Ecto neural progenitor cell (in vitro differentiated cells): ENCODE results near the gene PLXNA2.

ENCODE experiments used
- DNase-seq: peaks from one replicate; pipeline ENCODE4 v3.0.0-alpha.2; 2018; ENCODE audit warnings: low spot score

PLXNA2 gene

DNA sequence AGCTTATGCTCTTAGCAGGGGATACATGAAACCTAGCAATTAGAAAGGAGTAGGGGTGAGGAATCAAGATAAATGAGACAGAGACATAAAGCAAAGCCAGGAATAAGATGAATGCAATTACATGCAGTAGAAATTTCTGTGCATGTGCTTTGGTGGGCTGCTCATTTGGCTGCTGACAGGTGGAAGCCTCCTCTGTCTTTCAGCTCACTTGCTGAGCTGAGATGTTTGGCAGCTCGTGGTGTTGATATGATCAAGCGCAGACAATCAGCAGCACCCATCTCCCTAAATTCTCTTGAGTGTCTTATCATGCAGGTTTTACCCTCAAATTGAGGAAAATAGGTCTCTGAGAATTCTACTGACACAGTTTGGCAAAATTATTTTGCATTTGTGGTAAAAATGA, 224.9 kb downstream of the PLXNA2 start:
- no peak for DNase-seq

DNA sequence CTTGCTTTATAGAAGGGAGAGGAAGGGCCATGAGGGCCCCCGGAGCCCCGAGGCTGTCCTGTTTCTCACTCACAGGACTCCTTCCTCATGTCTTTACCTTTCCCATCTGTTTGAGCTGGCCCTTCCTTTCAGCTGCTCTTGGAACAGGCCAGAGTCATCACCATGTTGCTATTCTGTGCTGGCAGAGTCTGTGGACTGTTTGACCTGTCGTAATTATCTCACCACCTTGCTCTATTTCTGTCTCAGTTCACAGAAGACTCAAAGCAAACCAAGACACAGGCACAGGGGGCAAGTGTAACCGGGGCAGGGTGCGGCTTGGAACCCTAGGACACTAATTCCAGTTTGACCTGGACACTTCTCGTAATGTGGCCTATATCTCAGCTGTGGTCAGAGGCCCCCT, 228.9 kb downstream of the PLXNA2 start:
- DNase-seq: no peak

DNA sequence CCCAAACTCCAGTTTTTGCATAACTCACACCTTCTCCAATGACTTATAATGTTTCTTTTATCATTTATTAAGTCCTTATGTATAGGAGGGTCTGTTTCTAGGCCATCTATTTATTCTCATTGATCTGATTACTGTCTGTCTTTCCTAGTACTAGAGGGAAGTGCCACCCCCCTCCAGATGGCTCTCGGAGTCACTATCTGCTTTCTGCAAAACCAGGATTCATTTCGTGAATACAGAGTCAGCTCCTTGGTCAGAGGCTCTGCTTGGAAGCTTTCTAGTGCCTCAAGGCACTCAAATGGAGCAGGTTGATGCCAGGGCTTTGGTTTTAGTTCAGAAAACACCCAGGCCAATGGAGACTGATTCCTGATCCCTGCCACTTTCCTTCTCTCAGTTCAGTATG, 231.0 kb downstream of the PLXNA2 start:
- no peak for DNase-seq

DNA sequence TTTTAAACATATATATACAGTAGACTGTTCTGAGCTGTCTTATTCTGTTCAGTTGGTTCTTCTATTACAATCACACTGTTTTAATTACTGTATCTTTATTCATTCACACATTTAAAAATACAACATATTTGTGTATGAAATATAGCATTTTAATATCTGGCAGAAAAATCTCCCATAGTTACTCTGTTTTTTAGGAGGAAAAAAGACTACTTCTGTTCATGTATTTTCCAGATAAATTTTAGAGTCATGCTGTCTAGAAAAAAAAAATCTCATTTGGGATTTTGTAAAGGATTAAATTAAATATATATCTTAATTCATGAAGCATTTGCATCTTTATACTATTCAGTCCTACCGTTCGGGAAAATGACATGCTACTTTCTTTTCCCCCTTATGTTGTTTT, 231.5 kb downstream of the PLXNA2 start:
- no peak for DNase-seq

DNA sequence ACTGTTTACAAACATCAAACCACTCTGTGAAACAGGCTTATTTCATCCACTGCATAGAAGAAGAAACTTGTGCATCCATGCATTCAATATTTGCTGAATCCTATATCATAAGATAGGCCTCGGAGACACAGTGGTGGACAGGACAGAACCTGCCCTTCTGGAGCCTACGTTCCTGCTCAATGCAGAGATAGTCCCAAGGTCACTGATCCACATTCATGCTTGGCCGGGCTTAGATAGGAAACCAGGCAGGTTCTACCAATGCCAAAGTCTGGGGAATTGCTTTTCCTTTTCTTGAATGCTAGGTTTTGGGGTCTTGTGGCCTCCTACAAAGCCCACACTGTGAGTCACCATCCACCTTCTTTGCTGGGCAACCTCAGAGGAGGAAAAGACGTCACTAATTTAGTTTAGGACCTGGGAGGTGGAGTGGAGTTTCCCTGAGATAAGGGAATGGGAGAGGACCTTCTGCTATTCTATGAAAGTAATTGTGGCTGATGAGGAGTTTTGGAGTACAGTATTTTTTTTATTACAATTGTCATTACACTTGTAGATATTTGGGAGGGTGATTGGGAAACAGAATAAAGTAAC, 233.6 kb downstream of the PLXNA2 start:
- no peak for DNase-seq

DNA sequence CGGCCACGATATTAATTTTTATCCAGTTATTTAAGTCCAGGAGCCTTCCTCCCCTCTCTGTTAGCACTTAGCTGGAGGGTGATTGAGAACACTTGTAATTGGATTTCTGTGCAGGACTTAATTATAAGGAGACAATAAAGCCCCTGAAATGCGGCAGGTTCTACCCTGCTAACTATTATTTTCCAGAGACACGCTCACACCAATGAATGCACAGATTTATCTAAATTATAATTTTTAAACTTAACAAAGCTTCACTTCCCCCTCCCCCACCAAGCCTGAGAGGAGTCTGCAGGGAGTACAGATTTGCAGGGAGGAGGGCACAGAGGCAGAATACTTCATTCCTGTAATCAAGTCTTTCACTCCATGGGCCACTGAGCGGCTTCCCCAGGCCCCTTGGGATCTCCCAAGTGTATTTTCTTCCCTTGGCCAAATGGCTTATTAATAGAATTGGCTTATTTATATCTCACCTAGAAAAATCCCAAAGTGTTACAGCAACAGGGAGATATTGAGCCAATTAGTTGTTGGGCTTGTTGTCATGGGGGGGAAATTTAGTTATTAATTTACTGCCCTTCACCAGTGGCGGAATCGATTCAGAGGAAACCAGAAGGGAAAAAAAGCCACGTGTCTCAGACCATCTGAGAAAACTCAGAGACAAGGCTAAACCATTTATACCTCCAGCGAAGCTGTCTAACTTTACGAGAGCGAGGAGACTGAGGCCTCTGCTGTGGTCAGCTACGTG, 234.3 kb downstream of the PLXNA2 start:
- DNase-seq: no peak

DNA sequence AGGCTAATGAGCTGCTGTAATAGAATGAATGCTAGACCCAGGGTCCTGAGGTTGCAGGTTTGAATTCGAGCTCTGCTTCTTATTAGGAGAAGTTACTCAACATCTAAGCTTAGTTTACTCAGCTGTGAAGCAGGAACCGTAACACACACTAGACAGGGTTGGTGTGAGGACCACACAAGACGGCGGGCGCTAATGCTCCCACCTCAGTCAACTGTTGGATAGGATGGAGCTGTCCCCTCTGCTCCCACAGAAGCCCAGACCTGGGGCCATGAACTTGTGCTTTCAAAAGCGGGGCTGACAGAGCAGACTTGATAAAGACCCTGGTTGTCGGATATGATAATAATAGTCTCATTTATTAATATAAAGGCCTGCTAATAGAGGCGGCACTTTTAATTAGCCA, 234.9 kb downstream of the PLXNA2 start:
- no peak for DNase-seq

DNA sequence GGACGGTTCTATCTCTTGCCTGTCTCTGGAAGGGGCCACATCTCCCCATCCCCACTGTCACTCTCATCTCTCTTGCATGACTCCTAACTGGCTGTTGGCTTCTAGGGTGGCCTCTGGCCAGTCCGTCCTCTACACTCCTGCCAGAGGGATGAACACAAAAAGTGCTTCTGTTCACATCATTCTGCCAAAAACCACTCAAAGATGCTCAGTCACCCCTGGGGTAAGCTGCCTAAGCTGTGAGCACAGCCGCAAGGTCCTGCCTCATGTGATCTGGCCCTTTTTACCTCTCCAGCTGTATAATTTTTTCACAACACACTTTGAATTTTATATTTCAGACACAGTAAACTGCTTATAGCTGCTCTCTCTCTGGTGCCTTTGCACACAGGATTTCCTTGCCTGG, 235.7 kb downstream of the PLXNA2 start:
- DNase-seq: no peak

DNA sequence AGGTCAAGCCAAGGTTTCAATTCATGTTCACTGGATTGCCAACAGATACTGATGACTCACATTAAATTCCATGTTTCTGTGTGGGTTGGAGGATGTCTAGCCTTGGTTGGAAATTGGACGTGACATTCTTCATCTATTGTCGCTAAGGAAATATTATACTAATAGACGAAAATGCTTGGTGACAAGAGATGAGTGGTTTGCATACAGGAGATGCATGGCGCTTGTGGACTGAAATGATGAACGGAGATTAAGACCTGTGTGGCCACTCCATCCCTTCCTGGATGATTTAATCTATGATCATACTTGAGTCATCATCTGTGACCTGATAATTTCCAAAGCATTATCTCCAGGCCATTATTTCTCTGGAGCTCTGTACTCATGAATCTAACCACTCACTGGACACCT, 236.2 kb downstream of the PLXNA2 start:
- DNase-seq: no peak

DNA sequence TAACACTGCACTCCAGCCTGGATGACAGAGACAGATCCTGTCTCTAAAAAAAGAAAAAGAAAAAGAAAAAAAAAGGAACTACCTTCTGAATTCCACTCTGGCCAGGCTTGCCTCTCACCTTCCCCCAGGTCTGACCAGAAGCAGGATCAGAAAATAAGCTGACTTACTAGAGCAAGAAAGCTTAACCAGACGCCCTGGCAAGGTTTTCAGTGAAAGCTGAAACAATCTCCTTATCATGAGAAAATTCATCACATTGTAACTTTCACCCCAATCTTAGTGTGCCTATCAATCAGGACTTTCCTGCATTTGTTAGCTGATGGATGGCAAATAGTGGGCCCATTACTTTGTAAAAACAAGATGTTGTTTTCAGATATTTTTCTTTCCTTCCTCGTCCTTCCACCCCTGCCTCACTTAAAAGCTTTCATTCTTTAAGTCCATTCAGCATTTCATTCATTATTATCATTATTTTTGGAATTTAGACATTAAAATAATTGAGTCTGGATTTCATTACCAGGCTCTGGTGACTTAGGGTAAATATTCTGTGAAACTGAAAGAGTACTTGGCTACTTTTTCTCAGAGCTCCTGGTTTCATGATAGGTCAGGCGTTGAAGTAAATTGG, 236.8 kb downstream of the PLXNA2 start:
- no peak for DNase-seq

DNA sequence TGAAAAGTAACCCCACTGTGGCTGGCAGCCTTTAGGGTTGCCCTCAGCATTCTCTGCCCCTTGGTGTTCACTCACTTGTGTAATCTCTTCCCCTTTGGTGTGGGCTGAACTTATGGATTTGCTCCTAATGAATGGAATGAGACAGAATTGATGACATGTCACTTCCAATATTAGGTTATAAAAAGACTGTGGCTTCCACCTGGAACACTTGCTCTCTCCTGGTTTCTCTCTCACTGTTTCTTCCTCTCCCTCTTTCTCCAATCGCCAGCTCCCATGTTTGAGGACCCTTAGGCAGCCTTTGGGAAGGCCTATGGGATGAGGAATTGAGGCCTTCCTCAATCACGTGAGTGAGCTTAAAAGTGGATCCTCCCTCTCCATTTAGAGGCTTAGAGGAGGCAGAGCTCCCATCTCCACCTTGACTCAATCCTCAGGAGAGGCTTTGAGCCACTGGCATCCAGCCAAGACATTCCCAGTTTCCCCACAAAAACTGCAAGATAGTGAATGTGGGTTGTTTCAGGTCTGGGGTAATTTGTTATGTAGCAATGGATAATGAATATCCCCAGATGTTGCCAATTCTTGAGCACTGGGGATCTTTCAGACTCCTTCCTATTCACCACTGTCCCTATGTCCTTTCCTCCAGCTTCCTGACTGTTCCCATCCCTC, 237.8 kb downstream of the PLXNA2 start:
- DNase-seq: no peak

DNA sequence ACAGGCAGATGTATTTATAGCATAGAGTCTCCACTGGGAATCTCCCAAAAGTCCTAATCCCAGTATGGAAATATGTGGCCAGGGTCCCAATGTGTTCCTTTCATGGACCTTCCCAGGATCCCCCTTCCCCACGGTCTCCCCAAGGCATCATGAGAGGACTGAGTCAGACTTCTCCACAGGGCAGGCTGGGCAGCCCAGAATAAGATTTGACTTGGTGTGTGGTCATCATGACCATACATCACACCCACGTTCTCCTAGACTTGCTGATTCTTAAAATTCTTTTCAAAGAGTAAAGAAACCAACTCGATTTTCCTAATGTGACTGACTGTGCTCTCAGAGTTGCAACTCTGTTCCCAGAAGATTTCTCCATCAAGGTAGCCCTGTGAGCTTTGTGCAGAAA, 239.3 kb downstream of the PLXNA2 start:
- no peak for DNase-seq

DNA sequence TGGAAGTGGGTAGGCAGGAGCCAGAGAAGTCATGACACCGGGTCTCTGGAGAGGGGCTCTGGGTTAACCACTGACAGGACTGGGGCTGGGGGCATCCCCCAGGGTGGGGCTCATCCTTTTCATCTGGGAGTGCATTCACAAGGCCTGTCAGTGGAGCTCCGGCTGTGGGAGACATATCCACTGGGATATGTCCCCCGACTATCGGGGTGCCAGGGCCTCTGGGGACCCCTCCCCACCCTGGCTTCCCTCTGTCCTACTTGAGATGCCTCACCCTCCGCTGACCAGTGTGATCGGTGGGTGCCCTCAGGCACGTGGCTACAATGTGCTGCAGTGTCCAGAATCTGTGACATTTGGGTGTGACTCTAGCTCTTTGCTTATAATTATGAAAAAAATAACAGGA, 240.9 kb downstream of the PLXNA2 start:
- DNase-seq: no peak

DNA sequence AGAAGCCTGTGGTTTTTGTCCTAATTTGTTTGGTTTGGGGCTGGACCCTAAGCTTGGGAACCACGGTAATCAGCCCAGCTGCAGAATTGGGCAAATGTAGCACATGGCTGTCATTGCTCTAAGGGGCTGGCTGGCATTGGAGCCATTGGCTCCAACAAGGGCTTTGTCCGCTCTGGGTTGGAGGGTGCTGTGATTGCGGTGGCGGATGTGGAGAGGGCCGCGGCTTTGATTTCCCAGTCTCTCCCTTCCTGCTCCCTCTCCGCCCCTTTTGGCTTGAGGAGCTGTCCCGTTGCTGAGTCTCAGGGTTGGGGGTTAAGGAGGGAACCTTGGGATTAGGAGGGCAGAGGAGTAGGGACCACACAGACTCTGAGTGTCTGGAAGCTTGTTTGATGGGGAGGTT, 241.5 kb downstream of the PLXNA2 start:
- DNase-seq: no peak

DNA sequence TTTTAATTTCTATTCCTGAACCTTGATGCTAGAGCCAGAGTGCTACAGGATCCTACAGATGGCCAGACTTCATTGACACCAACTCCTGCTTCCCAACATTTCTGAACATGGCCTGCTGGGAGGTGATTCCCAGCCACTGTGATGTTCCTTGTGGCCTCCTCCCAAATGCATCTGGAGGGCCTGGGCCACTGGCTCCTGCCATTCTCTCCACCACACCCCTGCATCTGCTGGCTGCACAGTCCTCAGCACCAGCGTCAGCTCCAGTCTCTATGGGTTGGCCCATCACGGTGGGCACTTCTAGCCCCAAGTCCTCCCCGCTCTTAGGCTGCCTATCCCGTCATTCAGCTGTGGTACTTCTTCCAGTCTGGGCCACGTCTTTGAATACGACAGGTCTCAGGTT, 242.1 kb downstream of the PLXNA2 start:
- DNase-seq: no peak

DNA sequence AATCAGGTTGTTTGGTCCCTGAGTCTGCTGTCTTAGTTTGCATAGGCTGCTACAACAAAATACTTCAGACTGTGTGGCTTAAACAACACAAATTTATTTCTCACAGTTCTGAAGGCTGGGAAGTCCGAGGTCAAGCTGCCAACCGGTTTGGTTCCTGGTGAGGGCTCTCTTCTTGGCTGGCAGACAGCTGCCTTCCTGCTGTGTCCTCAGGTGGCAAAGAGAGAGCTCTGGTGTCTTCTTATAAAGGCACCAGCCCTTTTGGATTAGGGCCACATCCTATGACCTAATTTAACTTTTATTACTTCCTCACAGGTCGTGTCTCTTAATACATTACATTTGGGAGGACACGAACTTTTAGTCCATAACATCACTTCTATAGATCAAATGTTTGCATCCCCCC, 243.7 kb downstream of the PLXNA2 start:
- DNase-seq: peak; percentile 10

DNA sequence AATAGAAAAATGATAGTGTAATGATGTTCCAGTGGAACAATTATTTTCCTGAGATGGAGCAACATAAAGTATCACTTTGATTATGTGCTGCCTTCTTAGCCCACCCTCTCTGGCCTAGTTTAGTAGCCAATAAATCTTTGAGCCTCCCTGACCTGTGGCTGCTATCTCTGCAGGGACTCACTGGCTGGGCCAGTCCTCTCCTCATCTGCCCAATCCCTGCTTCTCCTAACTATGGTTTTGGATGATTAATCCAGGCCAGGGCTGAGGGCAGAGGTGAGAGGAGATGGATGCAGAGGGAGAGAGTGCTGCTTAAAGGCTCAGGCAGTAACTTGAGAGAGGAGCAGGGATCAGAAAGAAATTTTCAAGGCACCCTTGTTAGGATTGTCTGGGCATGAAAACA, 244.2 kb downstream of the PLXNA2 start:
- DNase-seq: peak; percentile 7

DNA sequence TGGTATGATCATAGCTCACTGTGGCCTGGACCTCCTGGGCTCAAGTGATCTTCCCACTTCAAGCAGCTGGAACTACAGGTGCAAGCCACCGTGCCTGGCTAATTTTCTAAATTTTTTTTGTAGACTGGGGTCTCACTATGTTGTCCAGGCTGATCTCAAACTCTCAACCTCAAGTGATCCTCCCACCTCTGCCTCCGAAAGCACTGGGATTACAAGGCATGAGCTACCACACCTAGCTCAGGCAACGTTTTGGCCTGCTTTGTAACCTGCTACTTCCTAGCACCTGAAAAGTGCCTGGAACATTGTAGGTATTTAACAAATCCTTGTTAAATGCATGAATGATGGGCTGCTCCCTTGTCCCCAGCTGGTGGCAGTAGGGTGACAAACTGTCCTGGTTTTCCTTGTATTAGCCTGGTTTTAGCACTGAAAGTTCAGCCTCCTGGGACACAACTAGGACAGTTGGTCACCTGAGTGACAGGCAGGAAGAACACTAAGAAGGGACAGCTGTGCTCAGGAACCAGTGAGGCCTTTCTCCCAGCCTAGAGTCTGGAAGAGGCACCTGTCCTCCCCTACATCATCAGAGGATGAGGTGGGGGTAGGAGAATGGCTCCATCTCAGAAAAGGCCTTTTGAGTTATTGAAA, 244.8 kb downstream of the PLXNA2 start:
- peak; percentile 13 for DNase-seq

DNA sequence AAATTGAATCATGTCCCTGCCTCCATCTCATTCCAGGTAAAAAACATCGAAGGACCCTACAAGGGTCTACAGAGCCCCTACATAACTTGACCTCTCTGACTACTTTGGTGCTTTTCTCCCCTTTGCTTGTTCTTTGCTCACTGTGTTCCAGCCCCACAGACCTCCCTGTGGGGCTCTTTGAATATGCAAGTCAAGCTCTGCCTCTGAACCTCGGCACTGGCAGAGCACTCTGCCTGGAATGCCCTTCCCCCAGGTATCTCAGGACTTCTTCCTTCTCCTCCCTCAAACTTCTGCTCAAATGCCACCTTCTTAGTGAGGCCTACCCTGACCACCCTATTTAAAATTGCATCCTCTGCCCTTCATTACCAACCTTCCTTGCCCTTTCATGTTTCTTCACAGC, 245.5 kb downstream of the PLXNA2 start:
- peak; percentile 15 for DNase-seq

DNA sequence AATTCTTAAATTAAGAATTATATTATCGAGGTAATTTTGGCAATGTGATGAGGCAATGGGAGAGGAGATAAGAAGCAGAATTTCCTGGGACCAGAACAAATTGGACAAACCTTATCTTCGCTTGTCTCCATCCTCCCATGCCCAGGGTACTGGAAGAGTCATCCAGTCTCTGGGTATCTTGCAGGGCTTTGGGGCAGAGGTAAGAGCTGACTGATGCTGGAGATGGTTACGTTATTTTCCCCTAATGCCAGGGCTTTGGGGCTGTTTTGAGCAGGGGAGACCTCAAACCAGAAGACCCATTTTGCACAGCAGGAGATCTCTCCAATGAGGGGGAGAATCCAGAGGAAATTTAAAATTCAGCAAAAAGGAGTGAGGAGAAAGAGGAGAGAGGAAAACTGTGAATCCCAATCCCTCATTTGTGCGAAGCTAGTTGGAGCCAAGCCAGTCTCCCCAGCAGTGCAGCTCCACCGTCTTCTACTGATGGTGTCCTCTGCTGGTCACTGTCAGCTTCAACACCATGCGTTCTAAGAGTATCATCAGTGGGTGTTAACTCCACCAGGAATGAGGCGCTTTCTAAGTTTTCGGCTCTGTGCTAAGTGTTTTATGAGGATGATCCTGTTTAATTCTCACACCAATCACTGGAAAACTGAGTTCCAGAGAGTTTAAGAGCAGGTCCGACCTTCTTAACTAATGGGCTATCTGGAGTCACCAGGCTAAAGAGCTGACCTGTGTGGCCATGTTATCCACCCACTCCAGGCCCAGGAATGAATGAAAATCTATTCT, 246.5 kb downstream of the PLXNA2 start:
- peak; percentile 70 for DNase-seq

DNA sequence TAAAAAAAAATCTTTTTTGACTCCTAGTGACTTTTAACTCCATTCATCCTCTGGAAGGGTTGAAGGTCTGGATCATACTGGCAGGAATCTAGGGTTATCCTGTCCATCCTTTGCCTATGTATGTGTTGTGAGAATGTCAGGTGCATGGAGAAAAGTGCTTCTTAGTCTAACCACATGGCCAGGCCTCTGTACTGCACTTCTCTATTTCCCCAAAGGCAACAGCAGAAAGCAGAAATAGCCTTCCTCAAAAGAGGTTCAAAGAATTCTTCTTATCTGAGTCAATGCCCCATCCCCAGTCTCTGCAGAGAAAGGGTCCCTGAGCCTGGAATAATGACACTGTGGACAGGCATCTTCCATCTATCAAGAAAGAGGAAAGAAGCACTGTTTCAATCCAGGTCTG, 247.5 kb downstream of the PLXNA2 start:
- peak; percentile 13 for DNase-seq

DNA sequence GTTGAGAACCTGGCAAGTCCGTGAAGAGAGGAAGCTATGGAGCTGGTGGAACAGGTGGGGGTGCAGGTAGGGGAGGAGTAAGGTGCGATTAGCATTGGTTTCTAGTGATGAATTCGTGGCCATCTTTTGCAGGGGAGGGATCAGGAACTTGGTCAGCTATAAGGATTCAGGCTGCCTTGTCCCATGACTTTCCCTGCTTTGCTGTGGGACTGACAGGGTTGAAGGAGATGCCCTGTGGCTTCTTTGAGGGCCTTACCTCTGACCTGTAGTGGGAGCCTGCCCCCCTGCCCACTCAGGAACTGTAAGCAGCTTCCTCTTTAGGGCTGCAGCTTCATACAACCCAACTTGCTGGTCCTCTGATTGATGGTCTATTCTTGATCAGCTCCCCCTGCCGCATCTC, 248.6 kb downstream of the PLXNA2 start:
- peak; percentile 30 for DNase-seq
